IMR-90 (cell line): ENCODE data around the gene SEMA4B. TPM values are rescaled to one million over a fixed set of nuclear protein-coding genes. Genes with fewer than 3 reads are reported as not detected.

Source experiments
- ATAC-seq: fragments of 200-7000 bp; cut with Tn5 transposase; 2 replicates; pipeline ENCODE4 v1.9.1; 2020; ENCODE audit warnings: low read depth, mild to moderate bottlenecking, moderate library complexity
- BruUV-seq: library from RNA; stranded (reverse); fragments of 400-500 nt; replicated peaks from 2 replicates; lab custom pipeline; 2021; lab: Mats Ljungman, UMichigan
- CTCF ChIA-PET: fragments of 300-600 bp; formaldehyde crosslinking; extraction: SDS; loops from one replicate; lab custom pipeline; 2021; ENCODE audit warnings: antibody characterized with exemption; lab: Yijun Ruan, JAX
- POLR2A ChIA-PET: fragments of 300-600 bp; sonication (Branson Sonifier 250); formaldehyde crosslinking; loops from one replicate; lab custom pipeline; 2022; ENCODE audit warnings: antibody characterized with exemption; ENCODE audit not compliant: unreplicated experiment; lab: Charles Lee
- DNase-seq: peaks from one replicate; pipeline ENCODE4 v3.0.0; 2013
- H2AFZ ChIP-seq: replicated peaks from 2 replicates; pipeline ENCODE3; 2013; ENCODE audit warnings: low read length, mild to moderate bottlenecking; ENCODE audit not compliant: poor library complexity
- H2AK5ac ChIP-seq: 2 replicates; pipeline ENCODE4 v1.6.1; 2013; ENCODE audit warnings: low read depth, low read length, inconsistent platforms
- H2AK9ac ChIP-seq: replicated peaks from 2 replicates; pipeline ENCODE3; 2013; ENCODE audit warnings: mild to moderate bottlenecking, low read depth, low read length, moderate library complexity; ENCODE audit not compliant: poor library complexity
- H2BK120ac ChIP-seq: 2 replicates; pipeline ENCODE4 v1.6.1; 2013; ENCODE audit warnings: low read depth, low read length, inconsistent platforms
- H2BK15ac ChIP-seq: 3 replicates; pipeline ENCODE4 v1.6.1; 2013; ENCODE audit warnings: low read depth, low read length, inconsistent platforms
- H2BK20ac ChIP-seq: 2 replicates; pipeline ENCODE4 v1.6.1; 2013; ENCODE audit warnings: low read depth, mild to moderate bottlenecking, inconsistent platforms, low read length, moderate library complexity
- H2BK5ac ChIP-seq: 2 replicates; pipeline ENCODE4 v1.6.1; 2013; ENCODE audit warnings: mild to moderate bottlenecking, low read depth, low read length, inconsistent platforms; ENCODE audit not compliant: poor library complexity, severe bottlenecking
- H3K14ac ChIP-seq: replicated peaks from 2 replicates; pipeline ENCODE4 v1.6.1; 2013; ENCODE audit warnings: low read depth, low read length, inconsistent platforms
- H3K18ac ChIP-seq: 2 replicates; pipeline ENCODE4 v1.6.1; 2013; ENCODE audit warnings: low read depth, low read length, control low read depth
- H3K23ac ChIP-seq: 2 replicates; pipeline ENCODE4 v1.6.1; 2013; ENCODE audit warnings: low read depth, low read length, inconsistent platforms
- H3K27ac ChIP-seq: 2 replicates; pipeline ENCODE4 v1.5.1; 2013; ENCODE audit warnings: mild to moderate bottlenecking, control low read depth, low read length; ENCODE audit not compliant: insufficient read depth
- H3K27me3 ChIP-seq: 2 replicates; pipeline ENCODE4 v1.6.1; 2013; ENCODE audit warnings: low read length; ENCODE audit not compliant: control insufficient read depth, insufficient read depth
- H3K36me3 ChIP-seq: 2 replicates; pipeline ENCODE4 v1.6.1; 2013; ENCODE audit warnings: low read length, mixed read lengths; ENCODE audit not compliant: control insufficient read depth, insufficient read depth
- H3K4ac ChIP-seq: 2 replicates; pipeline ENCODE4 v1.6.1; 2013; ENCODE audit warnings: low read depth, low read length, inconsistent platforms
- H3K4me1 ChIP-seq: 2 replicates; pipeline ENCODE4 v1.6.1; 2013; ENCODE audit warnings: low read length, mixed read lengths; ENCODE audit not compliant: control insufficient read depth, insufficient read depth
- H3K4me2 ChIP-seq: 2 replicates; pipeline ENCODE4 v1.6.1; 2013; ENCODE audit warnings: low read depth, mild to moderate bottlenecking, control low read depth, low read length, moderate library complexity
- H3K4me3 ChIP-seq: 2 replicates; pipeline ENCODE4 v1.5.1; 2013; ENCODE audit warnings: low read depth, mild to moderate bottlenecking, control low read depth, low read length, moderate library complexity; ENCODE audit not compliant: insufficient read depth
- H3K56ac ChIP-seq: 2 replicates; pipeline ENCODE4 v1.6.1; 2013; ENCODE audit warnings: low read length, inconsistent platforms; ENCODE audit not compliant: insufficient read depth; ENCODE audit errors: extremely low read depth
- H3K79me1 ChIP-seq, 2 experiments: 2 replicates each; pipeline ENCODE4 v1.6.1; 2013; ENCODE audit warnings: low read length in 2 of 2, inconsistent platforms in 1 of 2, low read depth in 1 of 2
- H3K9ac ChIP-seq: 2 replicates; pipeline ENCODE4 v1.6.1; 2013; ENCODE audit warnings: low read depth, low read length, control low read depth
- H3K9me1 ChIP-seq: 2 replicates; pipeline ENCODE4 v1.6.1; 2013; ENCODE audit warnings: low read length, inconsistent platforms; ENCODE audit not compliant: insufficient read depth
- H3K9me3 ChIP-seq: 2 replicates; pipeline ENCODE4 v1.6.1; 2013; ENCODE audit warnings: low read length; ENCODE audit not compliant: control insufficient read depth, insufficient read depth
- H4K20me1 ChIP-seq: 2 replicates; pipeline ENCODE4 v1.6.1; 2013; ENCODE audit warnings: low read length, inconsistent platforms; ENCODE audit not compliant: insufficient read depth
- H4K5ac ChIP-seq: 2 replicates; pipeline ENCODE4 v1.6.1; 2013; ENCODE audit warnings: mild to moderate bottlenecking, low read depth, low read length, control low read depth
- H4K8ac ChIP-seq, 2 experiments: 2 replicates each; pipeline ENCODE4 v1.6.1; 2013; ENCODE audit warnings: low read depth in 2 of 2, low read length in 2 of 2, control low read depth in 1 of 2, inconsistent platforms in 1 of 2
- H4K91ac ChIP-seq: 2 replicates; pipeline ENCODE4 v1.6.1; 2013; ENCODE audit warnings: low read depth, low read length, inconsistent platforms; ENCODE audit not compliant: insufficient read depth
- ELK1 ChIP-seq: fragments of 150-350 bp; IDR thresholded peaks from 2 replicates; pipeline ENCODE4 v1.6.1; 2016; ENCODE audit warnings: low read depth, mild to moderate bottlenecking, low read length, moderate library complexity, borderline replicate concordance
- NFE2L2 ChIP-seq: fragments of 150-350 bp; IDR thresholded peaks from 2 replicates; pipeline ENCODE4 v1.6.1; 2016; ENCODE audit warnings: low read depth, mild to moderate bottlenecking, low read length
- RAD21 ChIP-seq: IDR thresholded peaks from 2 replicates; pipeline ENCODE4 v1.6.1; 2012; ENCODE audit warnings: low read length, improper control_type of control experiment
- WGBS, 2 experiments: methylation state at CpG; one replicate each; pipeline versions ENCODE4 v1.1.5 to v1.1.7; 2013; ENCODE audit warnings: missing lambda C conversion rate in 2 of 2; ENCODE audit not compliant: insufficient read length in 1 of 2; ENCODE audit errors: extremely low coverage in 2 of 2; 5-methylcytosine and 5-hydroxymethylcytosine counted together
- dilution Hi-C: fragments of 300-500 bp; cut with HindIII; formaldehyde crosslinking; loops from one replicate; pipeline ENCODE4 v1.14.3; 2018; ENCODE audit warnings: low sequenced_read_pairs; ENCODE audit not compliant: unreplicated experiment
- in situ Hi-C: fragments of 300-500 bp; cut with MboI; formaldehyde crosslinking; loops from 3 replicates; pipeline ENCODE4 v1.14.3; 2019; ENCODE audit warnings: low sequenced_read_pairs, inconsistent platforms, mixed read lengths
- intact Hi-C: fragments of 100-400 bp; cut with micrococcal nuclease; formaldehyde crosslinking; loops from 2 replicates; pipeline ENCODE4 v1.10.0; 2022
- polyA plus RNA-seq, 3 experiments: library from polyadenylated mRNA; depleted of rRNA; stranded (reverse); fragments of >200 nt; gene quantifications; 2 replicates each; pipeline ENCODE4 v1.2.3, GENCODE V29; 2012; ENCODE audit warnings: low replicate concordance in 1 of 3
- total RNA-seq: library from RNA; depleted of rRNA; stranded (reverse); fragments of >200 nt; gene quantifications from 2 replicates; pipeline ENCODE4 v1.2.3, GENCODE V29; 2012

Gene SEMA4B
- total and polyA plus RNA-seq, 2 of the 4 experiments (the other 2 are of a cell fraction): 5.0 to 22.5 TPM

GRCh38 chr15:90191794-90192509 lies 9.2 kb upstream of the SEMA4B start:
- ATAC-seq: peak; percentile 55
- no peak for DNase-seq
- Histone ChIP-seq H3K9ac (no peak overlapping the region), H4K20me1 (no peaks in the 10 kb centered on the region), H2AK5ac (peak overlapping the region; percentile 42; the same call in 1 of the 2 replicates), H2AFZ (peak overlapping the region; percentile 70), H3K23ac (no peak overlapping the region), H3K18ac (no peak overlapping the region), H3K4me3 (no peak overlapping the region), H3K4me1 (peaks cover 15% of the 10 kb centered on the region), H3K56ac (no peak overlapping the region), H4K5ac (peak overlapping the region; percentile 64; the same call in 1 of the 2 replicates), H3K4ac (no peak overlapping the region; the same call in 1 of the 2 replicates), H3K14ac (0 out of 2 replicates have a peak overlapping the region, but pooled peaks have one; percentile 3), H3K27ac (no peak overlapping the region), H3K9me3 (no peaks in the 10 kb centered on the region), H3K36me3 (no peaks in the 10 kb centered on the region), H3K27me3 (no peaks in the 10 kb centered on the region), H2BK20ac (no peak overlapping the region), H3K4me2 (no peak overlapping the region), H2BK5ac (no peak overlapping the region), H4K91ac (peak overlapping the region; percentile 31; the same call in 1 of the 2 replicates), H3K79me1 (peaks cover 0 to 8% of the 10 kb centered on the region in 2 experiments; a peak in 2 of 4 replicates), H4K8ac (peak overlapping the region; percentile 47 to 61; a peak in 2 of 4 replicates), H2AK9ac (peak overlapping the region; percentile 10), H3K9me1 (peaks cover 9% of the 10 kb centered on the region), H2BK120ac (no peak overlapping the region; the same call in 1 of the 2 replicates), H2BK15ac (no peak overlapping the region)
- BruUV-seq: no TSS peak
- CTCF ChIA-PET: interaction anchor here (0.6 to 0.9 kb wide), 2 partner anchors 10 to 531 kb away, joined by 3 to 4 read pairs; no protein-coding TSS in a partner anchor
- TF ChIP-seq RAD21: no peak
- no peak for TF ChIP-seq NFE2L2
- TF ChIP-seq ELK1: no peak
- dilution Hi-C loops: no loop called here
- in situ Hi-C loops: no loop called here
- intact Hi-C loops: no loop called here
- WGBS, 2 experiments: 100% methylated on average over 1 of the region's 7 CpGs; no CpG with 5 or more reads in 1 of the 2 experiments
- POLR2A ChIA-PET: interaction anchor here (0.5 to 0.6 kb wide), 2 partner anchors 23 to 40 kb away, joined by 6 to 12 read pairs; no protein-coding TSS in a partner anchor
